K562 (cell line): ENCODE measurements around the gene IRX2. TPM values are rescaled to one million over a fixed set of nuclear protein-coding genes. Genes with fewer than 3 reads are reported as not detected.

ENCODE experiments used
- ATAC-seq: fragments of 200-7000 bp; cut with Tn5 transposase; 3 replicates; pipeline ENCODE4 v1.9.1; 2020; ENCODE audit warnings: moderate library complexity
- BruUV-seq: library from RNA; stranded (reverse); fragments of 400-500 nt; replicated peaks from 2 replicates; lab custom pipeline; 2021; lab: Mats Ljungman, UMichigan
- CTCF ChIA-PET: fragments of 300-600 bp; formaldehyde crosslinking; extraction: SDS; loops from one replicate; lab custom pipeline; 2021; ENCODE audit warnings: low intra/inter-chr PET ratio; lab: Yijun Ruan, JAX
- POLR2A ChIA-PET: fragments of 300-600, 350-650 bp; sonication (Branson Sonifier 250); formaldehyde crosslinking; extraction: SDS; loops from one replicate; lab custom pipeline; 2021; ENCODE audit warnings: antibody characterized with exemption, inconsistent platforms; lab: Yijun Ruan, JAX
- DNase-seq, 4 experiments: peaks; one replicate each; pipeline versions ENCODE4 v3.0.0 to v3.0.0-alpha.2; 2011 to 2018; ENCODE audit warnings: low spot score in 3 of 4, mixed read lengths in 3 of 4; ENCODE audit errors: extremely low read depth in 1 of 4
- FAIRE-seq: peaks from 2 replicates; lab custom pipeline; 2011; peaks lifted over from hg19 to GRCh38; lab: Jason Lieb, UNC
- H2AFZ ChIP-seq: 2 replicates; pipeline ENCODE4 v1.6.0; 2011; ENCODE audit warnings: low read depth, low read length, control low read depth, inconsistent platforms
- H3K27ac ChIP-seq: fragments of 200-600 bp; 3 replicates; pipeline ENCODE4 v1.8.0; 2011; ENCODE audit warnings: low read depth, mild to moderate bottlenecking, control low read depth, inconsistent platforms, low read length, moderate library complexity, mixed read lengths; ENCODE audit errors: extremely low read depth
- H3K27me3 ChIP-seq, 2 experiments: fragments of 300-600 bp in 1 of 2; 2 replicates in 1 of 2; 3 replicates in 1 of 2; pipeline versions ENCODE4 v1.6.0 to v1.8.0; 2011; ENCODE audit warnings: inconsistent platforms in 2 of 2, low read length in 2 of 2, mild to moderate bottlenecking in 1 of 2, mixed read lengths in 1 of 2, moderate library complexity in 1 of 2; ENCODE audit not compliant: control insufficient read depth in 2 of 2, insufficient read depth in 2 of 2
- H3K36me3 ChIP-seq: fragments of 300-600 bp; 3 replicates; pipeline ENCODE4 v1.8.0; 2011; ENCODE audit warnings: mild to moderate bottlenecking, low read length, inconsistent platforms; ENCODE audit not compliant: control insufficient read depth, insufficient read depth
- H3K4me1 ChIP-seq, 2 experiments: fragments of 200-600 bp in 1 of 2; replicated peaks in 1 of 2; 2 replicates in 1 of 2; 3 replicates in 1 of 2; pipeline versions ENCODE4 v1.5.1 to v1.8.0; 2011; ENCODE audit warnings: inconsistent platforms in 2 of 2, low read length in 2 of 2, mild to moderate bottlenecking in 1 of 2, mixed read lengths in 1 of 2, moderate library complexity in 1 of 2; ENCODE audit not compliant: control insufficient read depth in 2 of 2, insufficient read depth in 2 of 2
- H3K4me2 ChIP-seq: 2 replicates; pipeline ENCODE4 v1.6.1; 2011; ENCODE audit warnings: low read length, control low read depth, inconsistent platforms, mixed read lengths; ENCODE audit not compliant: insufficient read depth
- H3K4me3 ChIP-seq: fragments of 200-600 bp; sonication (generic), shearing (Covaris generic); 2 replicates; pipeline ENCODE4 v1.5.1; 2016; ENCODE audit warnings: control low read depth, inconsistent platforms
- H3K79me2 ChIP-seq: fragments of 200-600 bp; 3 replicates; pipeline ENCODE4 v1.8.0; 2011; ENCODE audit warnings: low read length, inconsistent platforms; ENCODE audit not compliant: control insufficient read depth, insufficient read depth
- H3K9ac ChIP-seq, 2 experiments: 2 replicates each; pipeline versions ENCODE4 v1.6.0 to v1.6.1; 2011; ENCODE audit warnings: low read depth in 2 of 2, low read length in 2 of 2, control low read depth in 1 of 2, inconsistent platforms in 1 of 2, mild to moderate bottlenecking in 1 of 2, mixed read lengths in 1 of 2; ENCODE audit not compliant: insufficient read depth in 1 of 2
- H3K9me1 ChIP-seq: one replicate; pipeline ENCODE4 v1.6.0; 2011; ENCODE audit warnings: inconsistent platforms, mild to moderate bottlenecking, low read length, moderate library complexity; ENCODE audit not compliant: control insufficient read depth, insufficient read depth
- H3K9me3 ChIP-seq: replicated peaks from 2 replicates; pipeline ENCODE4 v1.5.1; 2011; ENCODE audit warnings: low read depth, low read length, inconsistent platforms; ENCODE audit not compliant: control insufficient read depth, insufficient read depth
- H4K20me1 ChIP-seq: replicated peaks from 2 replicates; pipeline ENCODE4 v1.6.1; 2011; ENCODE audit warnings: low read length, inconsistent platforms, mixed read lengths; ENCODE audit not compliant: control insufficient read depth, insufficient read depth
- MBD1 ChIP-seq: fragments of 250-450 bp; sonication (Bioruptor Pico); IDR thresholded peaks from 2 replicates; pipeline ENCODE4 v1.8.0; 2022; ENCODE audit warnings: inconsistent platforms
- TAL1 ChIP-seq: fragments of 450-650 bp; IDR thresholded peaks from 2 replicates; pipeline ENCODE4 v1.6.1; 2016; ENCODE audit warnings: mild to moderate bottlenecking
- TOE1 ChIP-seq, 2 experiments: fragments of 450-650 bp in 1 of 2; sonication (generic) in 1 of 2; formaldehyde crosslinking in 1 of 2; IDR thresholded peaks; 2 replicates each; pipeline versions ENCODE4 v1.7.1 to v1.8.0; 2016 to 2022; ENCODE audit warnings: borderline replicate concordance in 2 of 2, mild to moderate bottlenecking in 2 of 2, antibody characterized with exemption in 1 of 2, inconsistent platforms in 1 of 2, low read depth in 1 of 2, missing genetic modification reagents in 1 of 2, moderate library complexity in 1 of 2
- ZNF184 ChIP-seq: sonication (generic); formaldehyde crosslinking; IDR thresholded peaks from 2 replicates; pipeline ENCODE4 v1.5.0; 2020; ENCODE audit warnings: missing genetic modification reagents
- WGBS: fragments of 100-300 bp; shearing (Covaris generic); methylation state at CpG from one replicate; pipeline ENCODE4 v1.1.6; 2016; ENCODE audit warnings: low coverage, mixed read lengths; ENCODE audit not compliant: insufficient coverage; ENCODE audit errors: missing lambda C conversion rate; 5-methylcytosine and 5-hydroxymethylcytosine counted together
- in situ Hi-C: fragments of 300-500 bp; cut with MboI; formaldehyde crosslinking; loops from 4 replicates; pipeline ENCODE4 v1.15.0; 2018; ENCODE audit warnings: inconsistent platforms, mixed read lengths
- intact Hi-C: fragments of 100-400 bp; cut with micrococcal nuclease; formaldehyde crosslinking; loops from 2 replicates; pipeline ENCODE4 v1.14.2; 2022
- polyA plus RNA-seq, 8 experiments: library from polyadenylated mRNA; depleted of rRNA in 4 of 8; stranded (reverse) in 5 of 8; unstranded in 3 of 8; fragments of >200 nt; fragmentation: Nextera tagmentation in 2 of 8; fragmentation: Illumina TruSeq in 1 of 8; extraction: Ambion mirVana in 2 of 8; extraction: Trizol in 1 of 8; gene quantifications; 2 replicates each; pipeline versions ENCODE4 v1.2.1 to v1.2.3, GENCODE V29; 2011 to 2014; ENCODE audit warnings: inconsistent platforms in 1 of 8, missing spikeins in 1 of 8
- total RNA-seq, 7 experiments: library from RNA; depleted of rRNA in 6 of 7; stranded (reverse); fragments of >200 nt in 6 of 7; fragmentation: Illumina TruSeq in 2 of 7; extraction: Trizol in 2 of 7; gene quantifications; 2 replicates each; pipeline versions ENCODE4 v1.2.1 to v1.2.3, GENCODE V29; 2011 to 2021; ENCODE audit warnings: low replicate concordance in 1 of 7

The IRX2 gene
- total and polyA plus RNA-seq, 9 of the 15 experiments (the other 6 are each of a cell fraction or from before 2014, with no cell fraction given): 0.13 TPM; not detected in 8

DNA sequence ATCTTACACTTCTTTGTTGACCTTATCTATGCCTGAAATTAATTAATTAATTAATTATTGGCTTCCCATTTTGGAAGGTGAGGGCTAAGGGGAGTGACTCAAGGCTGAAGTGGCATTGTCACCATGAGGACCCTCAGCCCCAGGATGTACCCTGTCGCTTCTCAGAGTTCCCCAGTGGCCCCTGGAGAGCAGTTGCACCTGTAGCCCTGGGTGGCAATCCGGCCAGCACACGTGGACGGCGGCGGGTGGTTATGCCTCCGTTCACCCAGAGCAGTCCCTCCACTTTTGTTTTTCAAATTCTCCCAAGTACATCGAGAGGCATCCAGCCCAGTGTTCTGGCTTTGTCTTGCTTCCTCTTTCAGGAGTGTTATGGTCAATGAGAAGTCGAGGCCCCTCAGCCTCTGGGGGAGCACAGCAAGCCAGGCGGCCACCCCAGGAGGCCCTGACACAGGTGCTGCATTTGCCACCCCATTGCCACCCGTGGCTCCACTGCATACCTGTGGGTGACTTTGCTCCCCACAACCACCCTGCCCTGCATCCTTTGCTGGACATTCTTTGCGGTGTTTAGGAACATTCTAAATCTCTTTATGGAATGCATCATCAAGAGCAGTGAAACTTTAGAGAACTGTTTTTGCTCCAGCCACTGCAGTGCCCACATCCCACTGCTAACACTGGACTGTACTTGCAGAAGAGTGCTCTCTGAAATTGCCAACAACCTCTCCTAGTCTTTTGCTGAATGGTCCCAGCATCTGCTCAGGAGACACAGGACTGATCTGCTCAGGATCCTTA is 11.5 kb upstream of the IRX2 start:
- no peak for DNase-seq
- POLR2A ChIA-PET: no interaction called here
- in situ Hi-C loops (no loop called here), intact Hi-C loops (no loop called here)
- H3K4me3 ChIP-seq: no peak overlapping the region
- H3K36me3 ChIP-seq: no peaks in the 10 kb centered on the region
- TF ChIP-seq MBD1 (CRISPR knock-in tag) (no peak), TAL1 (no peak), TOE1 (IDR thresholded peaks at IDR 0.05; ENCODE audit: borderline replicate concordance) (no peak), TOE1 (CRISPR knock-in tag; IDR thresholded peaks at IDR 0.05; ENCODE audit: borderline replicate concordance, low read depth) (no peak), ZNF184 (CRISPR knock-in tag) (no peak)
- H3K9me3 ChIP-seq: no peaks in the 10 kb centered on the region
- CTCF ChIA-PET: no interaction called here
- H4K20me1 ChIP-seq: no peaks in the 10 kb centered on the region
- H2AFZ ChIP-seq: no peak overlapping the region
- FAIRE-seq: no peak
- H3K27ac ChIP-seq: no peak overlapping the region
- no peaks in the 10 kb centered on the region for H3K79me2 ChIP-seq
- no peak overlapping the region for H3K9ac ChIP-seq
- peaks cover 6 to 24% of the 10 kb centered on the region in 2 experiments; a peak in 4 of 5 replicates for H3K27me3 ChIP-seq
- no peak overlapping the region for H3K4me2 ChIP-seq
- no peak for ATAC-seq
- H3K4me1 ChIP-seq: no peaks in the 10 kb centered on the region
- no TSS peak for BruUV-seq
- 1% methylated on average over 12 of the region's 12 CpGs for WGBS
- no peaks in the 10 kb centered on the region for H3K9me1 ChIP-seq
